SKM-1 (cell line): ENCODE results near the gene OLFM4.
A peak's percentile ranks its signal among the peaks of the same experiment; 100 is the strongest.
"Not testable (repeated sequence)": the region's sequence is repeated elsewhere in the genome, so short reads cannot be mapped to it uniquely, and the experiment has no call there.

Source experiments
- DNase-seq: peaks from one replicate; lab custom pipeline; 2025; ENCODE audit not compliant: unreplicated experiment; lab: John Stamatoyannopoulos, UW

Gene OLFM4

DNA sequence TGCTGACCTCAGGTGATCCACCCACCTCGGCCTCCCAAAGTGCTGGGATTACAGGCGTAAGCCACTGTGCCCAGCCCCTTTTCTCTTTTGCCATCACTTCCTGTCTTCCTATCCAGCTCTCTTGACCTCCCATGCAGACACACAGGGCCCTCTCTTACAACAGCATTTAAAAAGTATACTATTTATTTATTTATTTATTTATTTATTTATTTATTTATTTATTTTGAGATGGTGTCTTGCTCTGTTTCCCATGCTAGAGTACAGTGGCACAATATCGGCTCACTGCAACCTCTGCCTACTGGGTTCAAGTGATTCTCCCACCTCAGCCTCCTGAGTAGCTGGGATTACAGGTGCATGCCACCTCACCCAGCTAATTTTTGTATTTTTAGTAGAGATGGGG is 14.6 kb upstream of the OLFM4 start:
- DNase-seq = not testable (repeated sequence)

DNA sequence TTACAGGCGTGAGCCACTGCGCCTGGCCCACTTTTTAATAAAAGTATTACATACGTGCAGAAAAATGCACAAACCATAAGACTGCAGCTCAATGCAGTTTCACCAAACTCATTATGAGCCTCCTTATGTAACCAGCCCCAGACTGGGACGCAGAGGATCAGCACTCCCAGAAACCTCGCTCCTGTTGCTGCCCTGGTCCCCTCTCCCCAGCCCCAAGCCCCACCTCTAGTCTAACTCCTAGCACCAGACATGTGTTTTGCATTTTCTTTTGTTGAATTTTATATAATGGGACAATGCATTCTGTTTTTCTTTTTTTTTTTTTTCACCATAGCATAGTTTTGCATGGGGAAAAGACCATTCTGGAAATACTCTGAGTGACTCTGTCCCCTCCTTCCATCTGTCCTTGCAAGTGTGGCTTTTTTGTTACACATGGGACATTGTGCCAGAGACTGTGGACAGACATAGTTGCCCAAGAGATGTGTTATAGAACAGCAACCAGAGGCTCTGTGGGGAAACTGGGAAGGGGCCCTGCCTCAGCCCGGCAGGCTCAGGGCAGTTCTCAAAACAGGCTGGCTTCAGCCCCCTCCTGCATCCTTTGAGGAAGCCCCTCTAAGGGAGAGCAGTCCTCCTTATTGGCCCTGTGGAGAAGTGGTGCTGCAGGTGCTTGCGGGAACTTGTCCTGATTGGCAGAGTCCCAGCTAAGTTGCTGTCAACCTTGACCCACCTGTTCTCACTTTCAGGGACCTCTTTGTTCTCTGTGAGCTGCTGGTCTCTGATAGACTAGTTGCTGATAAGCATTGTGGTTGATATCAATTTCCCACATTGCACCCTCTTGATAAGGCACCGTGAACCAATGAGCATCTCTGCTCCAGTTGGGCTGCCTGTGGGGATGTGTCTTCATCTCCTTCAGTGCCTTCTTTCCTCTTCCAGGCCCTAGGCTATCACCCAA is 13.8 kb upstream of the OLFM4 start:
- no peak for DNase-seq

DNA sequence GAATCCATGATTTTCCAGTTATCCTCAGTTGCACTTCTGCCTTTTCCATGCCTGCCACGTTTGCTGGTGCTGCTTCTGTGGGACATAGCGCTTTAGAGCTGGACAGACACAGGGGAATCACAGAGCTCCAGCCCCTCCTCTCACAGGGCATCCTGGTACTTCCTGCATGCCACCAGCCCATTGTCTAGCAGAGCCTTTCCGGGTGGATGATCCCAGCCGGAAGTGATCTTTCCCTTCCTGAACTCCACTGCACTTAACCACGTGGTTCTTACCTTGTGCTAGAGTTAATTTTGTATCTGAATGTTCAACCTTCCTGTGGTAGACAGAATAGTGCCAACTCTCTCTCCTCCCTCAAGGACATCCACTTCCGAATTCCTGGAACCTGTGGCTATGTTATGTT is 12.6 kb upstream of the OLFM4 start:
- DNase-seq = no peak

DNA sequence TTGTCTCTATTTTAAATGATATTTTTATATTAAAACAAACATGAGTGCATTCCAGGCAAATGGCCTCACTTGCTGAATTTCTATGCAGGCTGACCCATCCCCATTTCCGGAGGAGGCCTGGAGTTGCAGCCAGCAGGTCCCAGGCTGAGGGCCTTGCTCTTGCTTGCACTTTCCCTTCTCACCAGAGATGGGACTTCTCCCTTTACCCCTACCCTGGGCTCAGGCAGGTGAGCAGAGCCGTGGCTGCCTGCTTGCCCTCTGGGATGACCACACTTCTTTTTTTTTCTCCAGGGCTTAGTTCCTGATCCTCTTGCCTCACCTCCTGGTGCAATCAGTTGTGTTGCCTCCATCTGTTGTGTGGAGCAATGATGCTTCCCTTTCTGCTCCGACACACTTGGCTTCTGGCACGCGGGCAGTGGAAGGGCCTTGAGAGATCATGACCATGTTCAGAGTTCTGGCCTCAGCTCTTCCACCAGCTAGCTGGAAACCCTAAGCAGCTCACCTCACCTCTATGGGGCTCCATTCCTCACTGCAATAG is 11.1 kb upstream of the OLFM4 start:
- DNase-seq = peak; percentile 61

DNA sequence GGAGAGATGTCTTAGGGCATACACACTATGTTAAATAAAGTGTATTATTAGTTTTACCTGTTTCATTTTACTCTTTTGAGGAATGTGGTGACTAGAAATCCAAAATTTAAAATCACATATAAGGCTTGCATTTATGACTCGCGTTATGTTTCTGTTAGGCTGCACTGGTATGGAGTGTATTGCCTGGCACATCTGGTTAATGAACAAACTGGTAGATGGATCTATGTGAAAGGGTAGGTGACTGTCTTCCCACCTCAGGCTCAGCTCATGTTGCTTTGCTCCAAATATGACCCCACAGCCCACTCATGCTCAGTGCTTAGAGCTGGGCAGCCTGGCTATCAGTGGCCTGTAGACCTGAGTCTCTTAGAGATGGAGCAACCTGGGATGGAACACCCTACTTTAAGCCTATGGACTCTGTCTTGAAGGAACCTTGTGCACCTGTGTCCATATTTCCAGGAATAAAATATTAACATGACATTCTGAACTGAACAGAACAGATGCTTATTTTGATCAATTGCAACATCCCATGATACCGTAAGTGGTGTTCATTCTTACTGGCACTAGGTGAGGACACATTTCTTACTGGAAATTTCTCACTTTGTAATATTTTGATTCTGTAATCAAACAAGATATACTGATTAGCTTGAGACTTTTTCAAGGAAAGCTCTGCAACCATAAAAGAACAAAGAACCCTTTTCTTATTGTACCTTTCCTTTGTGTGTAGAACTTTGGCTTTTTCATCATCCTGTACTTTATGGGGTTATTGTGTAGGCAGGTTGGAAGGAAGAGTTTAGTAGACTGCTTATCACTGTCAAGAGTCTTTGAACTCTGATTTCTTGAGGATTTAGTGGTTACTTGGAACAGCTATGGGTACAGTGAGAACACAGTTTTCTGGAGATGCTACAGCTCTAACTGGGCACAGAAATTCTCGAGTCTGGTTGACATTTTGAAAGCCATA is 9.6 kb upstream of the OLFM4 start:
- no peak for DNase-seq

DNA sequence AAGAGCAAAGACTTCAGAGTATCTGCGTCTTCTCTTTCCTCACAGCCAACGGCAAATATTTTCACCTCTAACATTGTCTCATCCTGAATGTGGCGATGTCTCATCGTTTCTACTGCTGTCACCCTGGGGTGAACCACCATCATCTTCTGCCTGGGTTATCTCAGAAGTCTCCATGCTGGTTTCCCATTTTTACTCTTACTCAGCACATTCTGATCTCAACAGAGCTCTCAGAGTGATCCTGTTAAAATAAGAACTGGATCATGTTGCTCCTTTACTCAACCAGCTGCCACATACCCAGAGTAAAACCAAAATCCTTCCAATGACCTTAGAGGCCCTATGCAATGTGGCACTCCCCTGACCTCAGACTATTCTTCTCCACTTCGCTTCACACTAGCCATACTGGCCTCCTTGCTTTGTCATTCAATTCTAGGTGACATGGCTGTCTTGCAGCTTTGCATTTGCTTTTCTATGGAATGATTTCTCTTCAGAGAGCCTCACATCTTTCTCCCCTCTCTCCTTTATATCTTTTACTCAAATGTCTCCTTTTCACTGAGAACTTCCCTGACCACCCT is 7.8 kb upstream of the OLFM4 start:
- no peak for DNase-seq

DNA sequence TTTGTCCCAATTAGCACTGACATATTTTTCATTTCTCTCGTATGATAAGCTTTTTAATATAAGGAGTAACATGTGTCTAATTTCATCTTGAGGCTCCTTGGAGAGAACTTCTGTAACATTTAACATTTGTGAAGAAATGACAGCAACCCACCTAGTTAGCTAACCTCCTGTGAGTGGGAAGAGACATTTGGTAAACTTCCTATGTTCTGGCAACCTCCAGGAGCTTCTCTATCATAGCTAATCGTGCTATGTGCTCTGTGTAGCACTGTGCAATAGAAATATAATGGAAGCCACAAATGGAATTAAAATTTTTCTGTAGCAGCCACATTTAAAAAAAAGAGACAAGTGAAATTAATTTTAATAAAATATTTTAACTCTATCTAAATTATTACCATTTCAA is 5.4 kb upstream of the OLFM4 start:
- no peak for DNase-seq

DNA sequence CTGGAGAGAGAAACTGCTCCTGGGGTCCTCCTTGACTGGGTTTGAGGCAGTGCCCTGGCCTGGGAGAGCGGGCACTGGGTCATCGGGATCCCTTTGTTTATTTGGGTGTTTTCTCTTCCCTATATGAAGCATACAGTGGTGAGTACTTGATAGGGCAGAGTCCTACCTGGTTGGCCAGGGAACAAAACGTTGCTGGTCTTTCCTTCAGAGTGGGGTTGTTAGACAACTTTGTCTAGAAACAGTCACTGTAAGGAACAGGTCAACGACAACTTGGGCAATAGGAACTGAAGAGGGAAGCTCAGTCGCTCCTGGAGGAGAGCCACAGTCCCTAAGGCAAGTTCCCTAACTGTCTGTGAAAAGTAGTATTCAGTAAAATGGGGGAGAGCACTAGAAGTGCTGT is 550 bp upstream of the OLFM4 start:
- DNase-seq = no peak

DNA sequence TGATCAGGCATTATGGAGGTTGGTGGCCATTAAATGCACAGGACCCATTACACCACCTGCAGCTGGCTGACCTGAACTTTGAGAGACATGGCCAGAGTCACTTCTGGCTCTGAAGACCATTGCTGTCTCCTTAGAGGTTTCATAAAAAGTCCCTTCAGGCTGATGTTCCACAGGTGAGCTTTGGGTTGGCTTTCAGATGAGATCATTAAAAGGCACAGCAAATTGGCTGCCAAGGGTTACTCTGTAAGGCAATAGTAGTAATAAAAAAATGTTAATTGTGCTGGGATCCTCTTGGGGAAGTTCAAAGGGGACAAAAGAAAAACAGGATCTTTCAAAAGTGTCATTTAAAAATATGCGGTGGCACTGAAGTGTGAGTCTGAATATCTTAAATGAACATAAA is 4.2 kb downstream of the OLFM4 start:
- no peak for DNase-seq

DNA sequence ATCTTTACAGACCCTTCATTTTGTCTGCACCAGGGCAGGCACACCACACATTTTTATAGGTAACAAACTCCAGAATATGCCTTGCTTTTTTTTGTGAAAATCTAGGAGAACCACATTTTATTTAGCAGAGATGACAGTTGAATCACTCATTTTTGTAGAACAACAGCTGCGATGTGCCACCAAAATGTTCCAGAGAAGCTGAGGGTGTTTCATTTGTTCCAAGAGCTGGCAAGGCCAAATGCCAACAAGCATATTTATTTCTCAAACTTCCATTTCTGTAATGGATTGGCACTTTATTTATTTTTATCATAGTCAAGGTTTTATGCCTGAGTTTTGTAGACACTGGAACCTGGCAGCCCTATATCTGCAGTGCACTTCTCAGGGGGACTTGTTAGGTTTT is 10.4 kb downstream of the OLFM4 start:
- no peak for DNase-seq

DNA sequence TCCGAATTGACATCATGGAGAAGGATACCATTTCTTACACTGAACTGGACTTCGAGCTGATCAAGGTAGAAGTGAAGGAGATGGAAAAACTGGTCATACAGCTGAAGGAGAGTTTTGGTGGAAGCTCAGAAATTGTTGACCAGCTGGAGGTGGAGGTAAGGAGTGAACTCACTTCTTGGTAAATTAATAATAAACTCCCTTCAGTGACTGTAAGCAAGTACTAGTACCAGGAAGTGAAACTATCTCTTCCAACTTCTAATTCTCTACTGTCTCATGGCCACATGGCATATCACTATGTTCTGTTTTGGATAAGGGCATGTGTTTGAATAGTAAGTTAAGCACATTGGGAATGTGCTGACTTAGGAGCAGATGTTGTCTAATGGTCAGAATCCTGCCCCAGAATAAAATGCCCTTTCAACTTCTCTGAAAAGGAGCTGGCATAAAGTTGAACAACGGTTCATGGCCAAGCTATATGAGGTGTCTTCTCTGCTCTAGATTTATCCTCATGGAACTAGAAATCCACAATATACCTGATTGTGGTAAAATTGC is 13.4 kb downstream of the OLFM4 start:
- no peak for DNase-seq

DNA sequence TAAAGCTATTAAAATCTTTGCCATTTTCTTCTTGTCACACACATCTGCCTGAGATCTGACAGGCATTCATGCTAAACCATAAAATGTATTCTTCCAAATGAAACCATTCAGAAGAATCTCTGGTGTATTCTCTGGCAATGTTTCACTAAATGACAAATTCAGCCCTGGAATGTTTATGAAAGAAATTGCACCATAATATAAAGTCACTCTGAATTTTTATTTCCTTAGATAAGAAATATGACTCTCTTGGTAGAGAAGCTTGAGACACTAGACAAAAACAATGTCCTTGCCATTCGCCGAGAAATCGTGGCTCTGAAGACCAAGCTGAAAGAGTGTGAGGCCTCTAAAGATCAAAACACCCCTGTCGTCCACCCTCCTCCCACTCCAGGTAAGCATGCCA is 14.3 kb downstream of the OLFM4 start:
- no peak for DNase-seq

DNA sequence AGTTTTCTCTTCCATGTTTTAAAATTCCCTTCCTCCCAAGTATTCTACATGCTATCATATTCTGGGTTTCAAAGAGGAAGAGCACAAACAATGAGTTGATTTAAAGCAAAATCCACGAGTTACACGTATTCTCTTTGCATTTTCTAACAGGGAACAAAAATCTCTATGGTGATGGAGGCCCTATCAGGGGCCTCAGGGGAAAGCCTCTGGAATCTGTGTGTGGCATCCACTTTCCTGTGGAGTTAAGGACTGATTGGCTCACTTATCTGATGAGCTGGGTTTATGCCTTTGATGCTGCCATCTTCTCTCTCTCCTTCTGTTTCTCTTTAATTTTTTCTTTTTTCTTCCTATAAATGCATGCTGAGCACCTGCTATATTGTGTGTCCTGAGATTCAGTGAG is 14.8 kb downstream of the OLFM4 start:
- no peak for DNase-seq

DNA sequence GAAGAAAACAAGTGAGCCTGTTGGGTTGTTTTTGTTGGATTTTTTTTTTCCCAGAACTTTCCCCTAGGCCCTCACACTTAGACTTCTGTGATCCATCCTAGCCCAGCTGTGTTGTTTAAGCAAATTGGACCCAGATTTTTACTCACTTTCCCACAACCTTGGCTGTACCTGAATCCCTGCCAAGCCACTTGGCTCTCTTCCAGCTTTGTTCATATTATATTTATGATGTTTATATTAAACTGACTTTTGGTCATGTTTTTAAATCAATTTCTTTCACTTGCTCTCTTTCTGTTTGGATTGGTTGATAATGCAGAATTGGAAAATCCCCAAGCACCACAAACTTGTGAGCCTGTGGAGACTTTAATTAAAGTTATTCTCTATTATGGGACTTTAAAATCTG is 16.6 kb downstream of the OLFM4 start:
- DNase-seq = no peak

DNA sequence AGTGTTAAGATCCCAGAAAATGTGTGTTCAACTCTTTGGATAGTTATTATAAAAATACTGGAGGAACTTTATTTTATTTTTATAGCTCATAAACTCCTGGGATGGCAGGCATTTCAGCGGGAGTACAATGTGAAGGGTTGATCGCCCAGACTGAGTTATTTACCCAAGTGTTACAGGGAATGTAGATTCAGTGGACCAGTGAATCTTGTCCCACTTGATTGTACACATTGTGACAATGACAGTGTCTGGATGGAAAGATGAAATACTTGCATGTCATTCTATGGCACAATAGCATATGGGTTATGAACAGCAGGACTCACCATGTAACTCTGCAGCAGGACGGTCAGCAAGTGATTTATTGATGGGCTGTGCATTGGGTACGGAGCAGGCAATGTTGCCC is 20.3 kb downstream of the OLFM4 start:
- DNase-seq = no peak

DNA sequence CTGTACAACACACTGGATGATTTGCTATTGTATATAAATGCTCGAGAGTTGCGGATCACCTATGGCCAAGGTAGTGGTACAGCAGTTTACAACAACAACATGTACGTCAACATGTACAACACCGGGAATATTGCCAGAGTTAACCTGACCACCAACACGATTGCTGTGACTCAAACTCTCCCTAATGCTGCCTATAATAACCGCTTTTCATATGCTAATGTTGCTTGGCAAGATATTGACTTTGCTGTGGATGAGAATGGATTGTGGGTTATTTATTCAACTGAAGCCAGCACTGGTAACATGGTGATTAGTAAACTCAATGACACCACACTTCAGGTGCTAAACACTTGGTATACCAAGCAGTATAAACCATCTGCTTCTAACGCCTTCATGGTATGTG is 21.5 kb downstream of the OLFM4 start:
- DNase-seq = no peak

DNA sequence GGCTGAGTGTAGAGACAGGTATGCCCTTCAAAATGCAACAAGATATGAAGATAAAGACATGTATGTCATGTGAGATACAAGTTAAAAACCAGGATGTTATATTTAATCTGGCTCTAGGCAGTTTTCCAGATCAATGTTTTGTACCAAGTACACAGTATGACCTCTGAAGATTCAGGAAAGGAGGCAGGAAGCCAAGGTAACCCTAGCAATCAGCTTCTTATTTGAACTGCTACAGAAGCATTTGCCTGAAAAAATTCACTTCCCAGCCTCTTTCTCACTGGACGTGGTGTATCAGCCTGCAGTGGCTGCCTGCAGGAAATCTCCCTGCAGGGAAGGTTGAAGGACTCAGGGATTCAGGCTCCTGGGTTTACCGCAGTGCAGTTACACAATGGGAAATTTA is 24.1 kb downstream of the OLFM4 start:
- DNase-seq = no peak

DNA sequence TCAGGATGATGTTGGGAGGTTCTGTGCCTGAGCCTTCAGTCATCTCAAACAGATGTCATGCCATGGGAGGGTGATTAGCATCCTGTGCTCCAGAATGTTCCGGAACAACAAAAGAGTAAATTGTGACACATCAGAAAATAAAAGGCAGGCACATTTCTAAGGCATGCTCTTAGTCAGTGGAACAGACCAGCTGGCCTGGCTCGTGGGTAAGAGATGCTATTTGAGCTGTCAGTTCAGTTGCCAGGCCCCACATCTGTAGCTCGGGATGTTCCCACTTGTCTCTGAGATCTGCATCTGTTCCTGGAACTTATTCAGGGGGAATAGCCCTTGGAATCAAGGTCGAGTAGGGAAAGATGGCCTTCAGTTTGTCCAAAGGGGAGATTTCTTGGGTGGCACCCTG is 26.0 kb downstream of the OLFM4 start:
- DNase-seq = no peak

DNA sequence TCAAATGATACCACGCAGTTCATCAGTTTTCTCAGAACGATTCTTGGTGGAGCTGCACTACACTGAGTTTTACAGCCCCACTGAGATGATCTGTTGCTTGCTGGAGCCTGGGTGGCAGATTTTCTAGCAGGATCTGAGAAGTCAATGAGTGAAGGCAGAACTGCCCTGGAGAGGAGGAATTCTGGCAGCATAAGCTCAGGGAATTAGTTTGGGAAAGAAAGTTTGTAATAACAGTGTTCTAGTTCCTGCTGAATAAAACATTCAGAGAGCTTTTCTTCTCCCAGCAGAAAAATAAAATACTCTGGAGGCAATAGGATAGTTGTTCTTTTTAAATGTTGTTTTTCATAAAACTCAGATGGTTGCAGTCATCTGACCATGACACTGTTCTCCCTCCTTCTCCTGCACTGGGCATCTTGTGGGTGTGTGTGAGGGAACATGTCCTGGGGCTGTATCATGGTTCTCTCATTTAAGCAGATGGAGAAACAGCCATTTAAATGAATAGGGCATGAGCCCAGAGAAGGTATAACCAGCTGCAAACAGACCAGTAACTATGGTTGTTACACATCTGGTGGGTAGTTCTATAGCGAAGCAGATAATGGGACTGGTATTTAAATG is 29.6 kb downstream of the OLFM4 start:
- DNase-seq = no peak

DNA sequence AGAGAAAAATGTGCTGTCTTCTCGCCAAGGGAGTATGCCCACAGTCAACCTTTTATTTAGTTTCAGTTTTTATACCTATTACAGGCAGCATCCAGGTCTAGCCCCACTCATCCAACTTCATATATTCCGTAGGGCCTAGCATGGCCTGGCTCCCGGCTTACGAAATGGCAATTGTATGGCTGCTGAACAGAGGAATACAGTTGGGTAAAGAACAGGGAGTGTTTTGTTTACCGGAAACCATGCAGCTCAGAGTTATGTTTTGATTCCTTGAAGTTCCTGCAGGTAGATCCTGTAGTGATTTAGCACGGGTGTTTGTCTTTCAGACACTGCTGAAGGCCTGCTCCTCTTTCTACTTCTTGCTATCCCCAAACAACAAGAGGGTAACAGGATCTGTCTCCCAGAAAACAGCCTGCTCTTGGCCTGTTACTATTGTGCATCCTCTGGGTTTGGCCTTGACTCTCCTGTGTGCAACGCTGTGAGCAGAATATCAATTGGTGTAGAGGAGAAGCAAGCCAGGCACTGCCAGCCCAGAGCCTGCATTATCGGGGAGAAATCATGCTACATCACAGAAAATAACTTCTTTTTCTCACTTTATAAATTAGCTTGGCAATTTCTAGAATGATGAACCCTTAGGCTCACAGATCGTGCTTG is 32.4 kb downstream of the OLFM4 start:
- no peak for DNase-seq
